SU-DHL-6 (cell line): Measurements from ENCODE around the gene BAD.

Experiments
- EZH2phosphoT487 ChIP-seq: fragments of 200-600 bp; sonication (generic), shearing (Covaris generic); conservative IDR thresholded peaks from 2 replicates; pipeline ENCODE4 v1.6.1; 2018; ENCODE audit warnings: mild to moderate bottlenecking, antibody characterized with exemption, low read length, moderate library complexity, mixed read lengths
- TF ChIP-seq, protein P1 (sequence below): fragments of 200-600 bp; sonication (generic); IDR thresholded peaks from one replicate; pipeline ENCODE4 v1.5.1; 2017; ENCODE audit warnings: antibody characterized with exemption, mild to moderate bottlenecking, low read length, moderate library complexity; ENCODE audit not compliant: insufficient read depth, poor library complexity, severe bottlenecking

GRCh38 chr11:64284962-64285884, 758 bp upstream of the BAD start, which contains the start of gene GPR137:
- TF ChIP-seq, protein P1, sequence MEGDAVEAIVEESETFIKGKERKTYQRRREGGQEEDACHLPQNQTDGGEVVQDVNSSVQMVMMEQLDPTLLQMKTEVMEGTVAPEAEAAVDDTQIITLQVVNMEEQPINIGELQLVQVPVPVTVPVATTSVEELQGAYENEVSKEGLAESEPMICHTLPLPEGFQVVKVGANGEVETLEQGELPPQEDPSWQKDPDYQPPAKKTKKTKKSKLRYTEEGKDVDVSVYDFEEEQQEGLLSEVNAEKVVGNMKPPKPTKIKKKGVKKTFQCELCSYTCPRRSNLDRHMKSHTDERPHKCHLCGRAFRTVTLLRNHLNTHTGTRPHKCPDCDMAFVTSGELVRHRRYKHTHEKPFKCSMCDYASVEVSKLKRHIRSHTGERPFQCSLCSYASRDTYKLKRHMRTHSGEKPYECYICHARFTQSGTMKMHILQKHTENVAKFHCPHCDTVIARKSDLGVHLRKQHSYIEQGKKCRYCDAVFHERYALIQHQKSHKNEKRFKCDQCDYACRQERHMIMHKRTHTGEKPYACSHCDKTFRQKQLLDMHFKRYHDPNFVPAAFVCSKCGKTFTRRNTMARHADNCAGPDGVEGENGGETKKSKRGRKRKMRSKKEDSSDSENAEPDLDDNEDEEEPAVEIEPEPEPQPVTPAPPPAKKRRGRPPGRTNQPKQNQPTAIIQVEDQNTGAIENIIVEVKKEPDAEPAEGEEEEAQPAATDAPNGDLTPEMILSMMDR = no peak
- TF ChIP-seq EZH2phosphoT487 = no peak
